Activated T-helper 1 cell treated with anti-CD3 and anti-CD28 coated beads, Interleukin-12 subunit alpha, Interleukin-12 subunit beta, Interleukin-2, Interleukin-4 antibody, amounts not matched to agents 30 ng/mL and 10 ng/mL and 1 ng/mL, durations not matched to agents 14 hours and 24 hours and 36 hours (primary cell): ENCODE measurements around the gene DCAF8. TPM values are rescaled to one million over a fixed set of nuclear protein-coding genes. Genes with fewer than 3 reads are reported as not detected.

ENCODE experiments used
- DNase-seq: peaks from one replicate; pipeline ENCODE4 v3.0.0; 2021; ENCODE audit warnings: low spot score
- H3K27ac Mint-ChIP-seq: one replicate; pipeline ENCODE4 v1.8.0; 2021; ENCODE audit warnings: mild to moderate bottlenecking, mixed read lengths
- H3K27me3 Mint-ChIP-seq: one replicate; pipeline ENCODE4 v1.8.0; 2022; ENCODE audit warnings: mild to moderate bottlenecking, moderate library complexity, mixed read lengths; ENCODE audit not compliant: insufficient read depth
- H3K36me3 Mint-ChIP-seq: one replicate; pipeline ENCODE4 v1.8.0; 2021; ENCODE audit warnings: low read depth, mixed read lengths
- H3K4me1 Mint-ChIP-seq: one replicate; pipeline ENCODE4 v1.8.0; 2021; ENCODE audit warnings: low read depth, mixed read lengths
- H3K4me3 Mint-ChIP-seq: one replicate; pipeline ENCODE4 v1.8.0; 2021; ENCODE audit warnings: mild to moderate bottlenecking, moderate library complexity, mixed read lengths
- H3K9me3 Mint-ChIP-seq: one replicate; pipeline ENCODE4 v1.8.0; 2021; ENCODE audit warnings: mixed read lengths
- intact Hi-C: fragments of 100-400 bp; cut with micrococcal nuclease; formaldehyde crosslinking; loops from one replicate; pipeline ENCODE4 v1.15.1; 2024
- total RNA-seq: library from RNA; stranded (reverse); gene quantifications from 2 replicates; pipeline ENCODE4 v1.2.3, GENCODE V29; 2022

Gene DCAF8
- total RNA-seq, 1 donor from 2014 or later: 117 TPM

GRCh38 chr1:160186729-160187128, 75.6 kb downstream of the DCAF8 start:
- H3K4me1 Mint-ChIP-seq: no peaks in the 10 kb centered on the region
- no peak for DNase-seq
- no peaks in the 10 kb centered on the region for H3K9me3 Mint-ChIP-seq
- H3K4me3 Mint-ChIP-seq: no peak overlapping the region
- intact Hi-C loops: no loop called here
- H3K27me3 Mint-ChIP-seq: peaks cover 15% of the 10 kb centered on the region
- H3K36me3 Mint-ChIP-seq: no peaks in the 10 kb centered on the region
- H3K27ac Mint-ChIP-seq: no peak overlapping the region

- no peaks in the 10 kb centered on the region for H3K36me3 Mint-ChIP-seq
- intact Hi-C loops: no loop called here
These were observed 76.1 kb downstream of the DCAF8 start for GRCh38 chr1:160186246-160186645.

GRCh38 chr1:160179336-160179735, 83.0 kb downstream of the DCAF8 start:
- no peaks in the 10 kb centered on the region for H3K9me3 Mint-ChIP-seq
- DNase-seq: no peak

More at GRCh38 chr1:160186246-160186645, 76.1 kb downstream of the DCAF8 start:
- Mint-ChIP-seq H3K4me3 (no peak overlapping the region), H3K4me1 (no peaks in the 10 kb centered on the region), H3K27ac (no peak overlapping the region), H3K9me3 (no peaks in the 10 kb centered on the region), H3K27me3 (peaks cover 20% of the 10 kb centered on the region)
- no peak for DNase-seq

GRCh38 chr1:160178731-160179130, 83.6 kb downstream of the DCAF8 start:
- Mint-ChIP-seq H3K4me1 (no peaks in the 10 kb centered on the region), H3K9me3 (no peaks in the 10 kb centered on the region), H3K27me3 (peaks cover 25% of the 10 kb centered on the region), H3K4me3 (no peak overlapping the region), H3K27ac (no peak overlapping the region), H3K36me3 (no peaks in the 10 kb centered on the region)
- intact Hi-C loops: no loop called here
- no peak for DNase-seq

More at GRCh38 chr1:160179336-160179735, 83.0 kb downstream of the DCAF8 start:
- Mint-ChIP-seq H3K36me3 (no peaks in the 10 kb centered on the region), H3K4me3 (no peak overlapping the region), H3K27me3 (peaks cover 23% of the 10 kb centered on the region), H3K4me1 (no peaks in the 10 kb centered on the region), H3K27ac (no peak overlapping the region)
- intact Hi-C loops: no loop called here

GRCh38 chr1:160177667-160178066, 84.7 kb downstream of the DCAF8 start:
- Mint-ChIP-seq H3K4me3 (no peak overlapping the region), H3K27me3 (peaks cover 26% of the 10 kb centered on the region), H3K36me3 (no peaks in the 10 kb centered on the region), H3K27ac (no peak overlapping the region), H3K4me1 (no peaks in the 10 kb centered on the region), H3K9me3 (no peaks in the 10 kb centered on the region)
- intact Hi-C loops: no loop called here
- DNase-seq: no peak

- H3K9me3 Mint-ChIP-seq: no peaks in the 10 kb centered on the region
- H3K27ac Mint-ChIP-seq: no peak overlapping the region
- no peaks in the 10 kb centered on the region for H3K36me3 Mint-ChIP-seq
- intact Hi-C loops: no loop called here
- H3K4me1 Mint-ChIP-seq: no peaks in the 10 kb centered on the region
- H3K27me3 Mint-ChIP-seq: peaks cover 28% of the 10 kb centered on the region
- DNase-seq: no peak
- no peak overlapping the region for H3K4me3 Mint-ChIP-seq
These were observed 85.1 kb downstream of the DCAF8 start for GRCh38 chr1:160177231-160177630.

GRCh38 chr1:160171980-160172379, 90.4 kb downstream of the DCAF8 start:
- H3K36me3 Mint-ChIP-seq: no peaks in the 10 kb centered on the region
- no peak overlapping the region for H3K4me3 Mint-ChIP-seq
- H3K4me1 Mint-ChIP-seq: peaks cover 8% of the 10 kb centered on the region
- DNase-seq: no peak
- H3K9me3 Mint-ChIP-seq: no peaks in the 10 kb centered on the region
- no peak overlapping the region for H3K27ac Mint-ChIP-seq
- intact Hi-C loops: no loop called here
- H3K27me3 Mint-ChIP-seq: peaks cover 24% of the 10 kb centered on the region

- H3K27ac Mint-ChIP-seq: no peak overlapping the region
- intact Hi-C loops: no loop called here
- no peak overlapping the region for H3K4me3 Mint-ChIP-seq
- no peak for DNase-seq
- H3K36me3 Mint-ChIP-seq: no peaks in the 10 kb centered on the region
- H3K27me3 Mint-ChIP-seq: peaks cover 24% of the 10 kb centered on the region
- H3K4me1 Mint-ChIP-seq: peaks cover 8% of the 10 kb centered on the region
- no peaks in the 10 kb centered on the region for H3K9me3 Mint-ChIP-seq
These were observed 91.0 kb downstream of the DCAF8 start for GRCh38 chr1:160171354-160171753.

GRCh38 chr1:160169553-160170399, 92.6 kb downstream of the DCAF8 start:
- no peaks in the 10 kb centered on the region for H3K9me3 Mint-ChIP-seq
- intact Hi-C loops: no loop called here
- no peaks in the 10 kb centered on the region for H3K36me3 Mint-ChIP-seq
- H3K27me3 Mint-ChIP-seq: peaks cover 31% of the 10 kb centered on the region
- H3K4me1 Mint-ChIP-seq: peaks cover 8% of the 10 kb centered on the region
- H3K27ac Mint-ChIP-seq: no peak overlapping the region
- no peak overlapping the region for H3K4me3 Mint-ChIP-seq
- no peak for DNase-seq

- no peaks in the 10 kb centered on the region for H3K36me3 Mint-ChIP-seq
- no peak overlapping the region for H3K27ac Mint-ChIP-seq
- no peak for DNase-seq
- intact Hi-C loops: no loop called here
- H3K27me3 Mint-ChIP-seq: peaks cover 34% of the 10 kb centered on the region
- H3K4me3 Mint-ChIP-seq: no peak overlapping the region
- H3K4me1 Mint-ChIP-seq: peaks cover 8% of the 10 kb centered on the region
- H3K9me3 Mint-ChIP-seq: no peaks in the 10 kb centered on the region
These were observed 93.6 kb downstream of the DCAF8 start for GRCh38 chr1:160168609-160169369.

GRCh38 chr1:160168016-160168415, 94.3 kb downstream of the DCAF8 start:
- intact Hi-C loops: no loop called here

GRCh38 chr1:160167580-160167979, 94.8 kb downstream of the DCAF8 start:
- Mint-ChIP-seq H3K36me3 (no peaks in the 10 kb centered on the region), H3K27ac (no peak overlapping the region), H3K4me3 (no peak overlapping the region), H3K9me3 (no peaks in the 10 kb centered on the region), H3K4me1 (peaks cover 8% of the 10 kb centered on the region), H3K27me3 (peaks cover 33% of the 10 kb centered on the region)
- DNase-seq: no peak
- intact Hi-C loops: no loop called here

More at GRCh38 chr1:160168016-160168415, 94.3 kb downstream of the DCAF8 start:
- H3K4me1 Mint-ChIP-seq: peaks cover 8% of the 10 kb centered on the region
- DNase-seq: no peak
- no peaks in the 10 kb centered on the region for H3K9me3 Mint-ChIP-seq
- H3K27me3 Mint-ChIP-seq: peaks cover 35% of the 10 kb centered on the region
- no peaks in the 10 kb centered on the region for H3K36me3 Mint-ChIP-seq
- no peak overlapping the region for H3K27ac Mint-ChIP-seq
- H3K4me3 Mint-ChIP-seq: no peak overlapping the region

- no peak for DNase-seq
- peaks cover 8% of the 10 kb centered on the region for H3K4me1 Mint-ChIP-seq
- intact Hi-C loops: no loop called here
- H3K9me3 Mint-ChIP-seq: no peaks in the 10 kb centered on the region
- no peak overlapping the region for H3K27ac Mint-ChIP-seq
- no peaks in the 10 kb centered on the region for H3K36me3 Mint-ChIP-seq
- no peak overlapping the region for H3K4me3 Mint-ChIP-seq
- H3K27me3 Mint-ChIP-seq: peaks cover 32% of the 10 kb centered on the region
These were observed 95.3 kb downstream of the DCAF8 start for GRCh38 chr1:160167056-160167455.
